Subcutaneous adipose tissue (tissue), 4 donors: ENCODE data around the gene ADAMTSL4. TPM values are rescaled to one million over a fixed set of nuclear protein-coding genes. Genes with fewer than 3 reads are reported as not detected.

ENCODE experiments used
- CTCF ChIP-seq: fragments of 450-650 bp; IDR thresholded peaks from one replicate; pipeline ENCODE4 v1.5.1; 2016; ENCODE audit warnings: low read depth, mild to moderate bottlenecking, control low read depth, antibody characterized with exemption, moderate library complexity
- total RNA-seq, 4 donors: library from RNA; depleted of rRNA; stranded (reverse); fragments of >200 nt; gene quantifications; one replicate each; pipeline ENCODE4 v1.1.0, GENCODE V29; 2016

Gene ADAMTSL4
- total RNA-seq, 4 donors from 2014 or later = 36.3 to 53.9 (median 49.1) TPM

- no peak for TF ChIP-seq CTCF
Measured at GRCh38 chr1:150521196-150521968, 27.8 kb upstream of the ADAMTSL4 start.

GRCh38 chr1:150525348-150525747 lies 23.9 kb upstream of the ADAMTSL4 start:
- no peak for TF ChIP-seq CTCF

- no peak for TF ChIP-seq CTCF
Measured at GRCh38 chr1:150528196-150528595, 21.0 kb upstream of the ADAMTSL4 start.

- no peak for TF ChIP-seq CTCF
Measured at GRCh38 chr1:150529017-150529416, 20.2 kb upstream of the ADAMTSL4 start.

GRCh38 chr1:150530491-150531159 lies 18.6 kb upstream of the ADAMTSL4 start:
- no peak for TF ChIP-seq CTCF

- no peak for TF ChIP-seq CTCF
Measured at GRCh38 chr1:150532860-150533259, 16.3 kb upstream of the ADAMTSL4 start.

- TF ChIP-seq CTCF = no peak
Measured at GRCh38 chr1:150534002-150534401, 15.2 kb upstream of the ADAMTSL4 start.
